ENCODE data around the gene UBE2G2.

Gene UBE2G2

GRCh38 chr21:44784810-44785209, 16.8 kb downstream of the UBE2G2 start:
- DNase-seq, result no peak

GRCh38 chr21:44783020-44783696, 18.5 kb downstream of the UBE2G2 start:
- DNase-seq, result no peak

GRCh38 chr21:44780767-44781459, 20.7 kb downstream of the UBE2G2 start:
- no peak for DNase-seq

GRCh38 chr21:44780137-44780502, 21.5 kb downstream of the UBE2G2 start:
- DNase-seq, result no peak

- DNase-seq, result no peak
Observed at GRCh38 chr21:44779417-44780136, 22.0 kb downstream of the UBE2G2 start.

GRCh38 chr21:44778983-44779382, 22.6 kb downstream of the UBE2G2 start:
- no peak for DNase-seq

- no peak for DNase-seq
Observed at GRCh38 chr21:44778499-44778911, 23.1 kb downstream of the UBE2G2 start.

- DNase-seq, result no peak
Observed at GRCh38 chr21:44778094-44778493, 23.5 kb downstream of the UBE2G2 start.

GRCh38 chr21:44774972-44775371, 26.6 kb downstream of the UBE2G2 start:
- no peak for DNase-seq

GRCh38 chr21:44773291-44773932, 28.2 kb downstream of the UBE2G2 start:
- peak; percentile 62 for DNase-seq

- DNase-seq, result no peak
Observed at GRCh38 chr21:44771896-44772525, 29.6 kb downstream of the UBE2G2 start.

- no peak for DNase-seq
Observed at GRCh38 chr21:44767834-44768831, 33.5 kb downstream of the UBE2G2 start.

- no peak for DNase-seq
Observed at GRCh38 chr21:44766818-44767354, 34.7 kb downstream of the UBE2G2 start.

GRCh38 chr21:44766014-44766817, 35.4 kb downstream of the UBE2G2 start:
- no peak for DNase-seq

- DNase-seq, result peak; percentile 58
Observed at GRCh38 chr21:44765231-44766013, 36.2 kb downstream of the UBE2G2 start.

GRCh38 chr21:44764319-44765230, 37.0 kb downstream of the UBE2G2 start:
- no peak for DNase-seq

- DNase-seq, result no peak
Observed at GRCh38 chr21:44763451-44764318, 37.9 kb downstream of the UBE2G2 start.

- DNase-seq, result no peak
Observed at GRCh38 chr21:44763050-44763378, 38.6 kb downstream of the UBE2G2 start.
